Right kidney (tissue), 1 donor: ENCODE results near the gene CARD19.

Experiments used
- DNase-seq: peaks from one replicate; pipeline ENCODE4 v3.0.0-alpha.2; 2016

Gene CARD19

GRCh38 chr9:93156475-93157008 is 60.5 kb downstream of the CARD19 start:
- no peak for DNase-seq

DNA sequence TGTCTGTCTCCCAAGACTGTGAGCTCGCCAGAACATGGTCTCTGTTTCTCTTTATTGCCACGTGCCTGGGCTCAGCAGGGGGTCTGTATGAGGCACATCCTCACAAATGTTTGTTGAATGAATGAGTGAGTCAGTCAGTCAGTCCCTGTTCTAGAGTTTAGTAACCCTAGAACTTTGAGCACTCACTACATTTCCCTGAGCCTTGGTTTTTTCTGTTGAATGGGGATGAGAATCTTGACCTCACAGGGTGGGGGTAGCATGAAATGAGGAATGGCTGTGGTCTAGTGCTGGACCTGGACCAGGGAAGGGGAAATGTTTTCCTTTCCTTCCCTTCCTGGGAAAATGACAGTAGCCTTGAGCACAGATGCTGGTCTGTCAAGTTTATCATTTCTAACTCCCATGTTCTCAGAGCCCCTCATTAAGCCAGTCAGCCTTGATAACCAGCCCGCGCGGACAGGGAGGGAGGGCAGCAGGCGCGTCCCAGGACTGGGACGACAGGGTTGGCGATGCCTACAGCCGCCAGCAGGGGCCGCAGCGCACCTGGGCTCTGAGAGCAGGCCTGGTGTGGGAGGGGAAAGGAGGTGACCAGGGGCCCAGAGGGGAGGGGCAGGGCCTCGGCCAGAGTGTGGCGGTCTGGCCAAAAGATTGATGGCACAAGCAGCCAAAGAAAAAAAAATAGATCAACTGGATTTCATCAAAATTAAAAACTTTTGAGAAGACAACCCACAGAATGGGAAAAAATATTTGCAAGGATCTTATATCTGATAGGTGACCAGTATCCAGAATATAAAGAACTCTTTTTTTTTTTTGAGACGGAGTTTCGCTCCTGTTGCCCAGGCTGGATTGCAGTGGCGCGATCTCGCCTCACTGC is 63.8 kb downstream of the CARD19 start:
- DNase-seq = peak; percentile 84

- DNase-seq = no peak
Measured at GRCh38 chr9:93161786-93162562, 66.0 kb downstream of the CARD19 start.
